ENCODE results near the gene SDCBP2. TPM values are rescaled to one million over a fixed set of nuclear protein-coding genes. Genes with fewer than 3 reads are reported as not detected.

Gene SDCBP2
- 1 to 10 TPM in 3 of 4 donors, under 1 TPM in 1; 0.26 to 9.1 (median 5.5) TPM for total RNA-seq

DNA sequence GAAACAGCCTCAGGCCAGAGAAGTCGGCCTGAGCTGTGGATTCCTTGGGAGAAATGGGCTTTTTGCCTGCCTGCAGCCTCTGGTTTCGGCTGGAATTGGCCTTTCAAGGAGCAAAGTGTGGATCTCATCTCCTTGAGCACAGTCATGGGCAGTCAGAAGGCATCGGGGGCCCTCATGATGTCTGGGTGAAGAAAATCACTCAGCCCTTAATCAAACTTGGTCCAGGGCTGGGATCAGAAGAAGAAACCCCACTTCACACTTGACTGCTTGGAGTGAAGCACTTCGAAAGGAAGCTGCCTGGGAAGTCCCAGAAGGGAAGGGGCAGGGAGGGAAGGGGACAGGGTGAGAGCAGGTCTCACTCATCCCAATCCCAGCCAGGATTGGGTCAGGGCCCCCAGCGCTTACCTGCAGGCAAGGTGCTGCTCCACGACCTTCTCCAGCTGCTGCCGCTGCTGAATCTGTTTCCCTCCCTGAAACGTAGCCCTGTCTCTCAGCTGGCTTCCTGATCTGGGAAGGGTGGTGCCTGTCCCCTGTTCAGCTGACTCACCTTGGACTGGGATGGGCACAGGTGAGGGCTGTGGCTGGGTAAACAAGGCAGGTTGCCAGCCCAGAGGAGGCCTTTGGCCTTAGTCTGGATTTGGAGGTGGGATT, at the start of gene SDCBP2:
SDCBP2 (minus strand) TSS at position 460 of the 651 bp plus-strand sequence. CDS start 8,723 bp downstream, outside the sequence.
- no peak for TF ChIP-seq POLR2A (IDR thresholded peaks at IDR 0.05)
- TF ChIP-seq, protein P1, sequence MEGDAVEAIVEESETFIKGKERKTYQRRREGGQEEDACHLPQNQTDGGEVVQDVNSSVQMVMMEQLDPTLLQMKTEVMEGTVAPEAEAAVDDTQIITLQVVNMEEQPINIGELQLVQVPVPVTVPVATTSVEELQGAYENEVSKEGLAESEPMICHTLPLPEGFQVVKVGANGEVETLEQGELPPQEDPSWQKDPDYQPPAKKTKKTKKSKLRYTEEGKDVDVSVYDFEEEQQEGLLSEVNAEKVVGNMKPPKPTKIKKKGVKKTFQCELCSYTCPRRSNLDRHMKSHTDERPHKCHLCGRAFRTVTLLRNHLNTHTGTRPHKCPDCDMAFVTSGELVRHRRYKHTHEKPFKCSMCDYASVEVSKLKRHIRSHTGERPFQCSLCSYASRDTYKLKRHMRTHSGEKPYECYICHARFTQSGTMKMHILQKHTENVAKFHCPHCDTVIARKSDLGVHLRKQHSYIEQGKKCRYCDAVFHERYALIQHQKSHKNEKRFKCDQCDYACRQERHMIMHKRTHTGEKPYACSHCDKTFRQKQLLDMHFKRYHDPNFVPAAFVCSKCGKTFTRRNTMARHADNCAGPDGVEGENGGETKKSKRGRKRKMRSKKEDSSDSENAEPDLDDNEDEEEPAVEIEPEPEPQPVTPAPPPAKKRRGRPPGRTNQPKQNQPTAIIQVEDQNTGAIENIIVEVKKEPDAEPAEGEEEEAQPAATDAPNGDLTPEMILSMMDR (IDR thresholded peaks at IDR 0.05): no peak
- H3K4me3 ChIP-seq: no peak within 1 kb of the TSS
- H3K4me1 ChIP-seq: peaks cover 21 to 22% of the 10 kb centered on the region in 2 donors
- no peaks in the 10 kb centered on the region for H3K27me3 ChIP-seq
- DNase-seq: no peak
- H3K36me3 ChIP-seq: no peaks in the 10 kb centered on the region
- intact Hi-C loops (cut with DNase I; ENCODE audit: low total_unique reads): no loop called here
- no peaks in the 10 kb centered on the region for H3K9me3 ChIP-seq
- peak within 1 kb of the TSS; percentile 98 to 100 for H3K27ac ChIP-seq

DNA sequence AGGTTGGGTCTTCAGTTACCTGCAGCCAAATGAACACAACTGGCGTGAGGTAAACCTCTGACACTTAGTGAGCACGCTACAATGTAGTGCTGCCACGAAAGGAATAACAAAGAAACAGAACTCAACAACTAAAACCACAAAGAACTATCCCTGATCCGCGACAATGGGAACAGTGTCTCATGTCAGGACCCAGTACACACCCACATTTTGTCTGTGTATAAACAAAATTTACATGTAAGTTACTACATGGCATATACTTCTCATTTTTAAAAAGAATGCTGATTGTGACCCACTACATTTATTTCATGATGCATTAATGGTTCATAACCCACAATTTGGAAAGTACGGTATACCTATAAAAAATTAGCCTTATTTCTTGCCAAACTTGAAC, 49.8 kb upstream of the SDCBP2 start:
- H3K27ac ChIP-seq: no peak overlapping the region
- intact Hi-C loops (cut with DNase I; ENCODE audit: low total_unique reads): no loop called here
- no peak overlapping the region for H3K4me3 ChIP-seq
- H3K27me3 ChIP-seq: no peaks in the 10 kb centered on the region
- H3K9me3 ChIP-seq: no peaks in the 10 kb centered on the region
- DNase-seq: no peak
- TF ChIP-seq, protein P1 (IDR thresholded peaks at IDR 0.05): no peak
- TF ChIP-seq POLR2A (IDR thresholded peaks at IDR 0.05): no peak
- peaks cover 8 to 22% of the 10 kb centered on the region in 2 donors for H3K4me1 ChIP-seq
- H3K36me3 ChIP-seq: no peaks in the 10 kb centered on the region

DNA sequence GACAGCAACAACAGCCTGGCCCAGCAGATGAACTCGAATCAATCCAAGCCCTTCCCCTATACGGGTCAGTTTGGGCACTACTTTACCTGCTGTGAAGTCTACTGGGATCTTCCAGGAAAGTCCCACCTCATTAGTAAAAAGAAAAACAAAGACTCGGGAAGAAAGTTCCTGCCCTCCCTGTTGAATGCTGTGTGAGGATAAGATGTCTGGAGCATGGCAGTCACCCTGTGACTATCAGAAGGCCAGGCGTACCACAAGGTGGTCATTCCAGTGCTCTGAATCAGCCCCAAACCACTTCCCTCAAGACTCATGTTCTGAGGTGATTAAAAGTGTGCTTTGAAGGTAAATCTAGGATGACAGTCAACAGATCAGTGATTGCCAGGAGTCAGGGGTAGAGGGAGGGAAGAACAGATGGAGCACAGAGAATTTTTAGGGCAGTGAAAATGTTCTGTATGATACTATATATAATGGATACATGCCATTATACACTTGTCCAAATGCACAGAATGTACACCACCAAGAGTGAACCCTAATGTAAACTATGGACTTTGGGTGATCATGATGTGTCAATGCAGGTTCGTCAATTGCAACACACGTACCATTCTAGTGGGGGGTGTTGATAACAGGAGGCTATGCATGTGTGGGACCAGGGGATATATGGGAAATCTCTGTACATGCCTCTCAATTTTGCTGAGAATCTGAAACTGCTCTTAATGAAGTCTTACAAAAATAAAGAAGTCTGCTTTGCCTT, 49.2 kb upstream of the SDCBP2 start:
- Histone ChIP-seq H3K27me3 (no peaks in the 10 kb centered on the region), H3K9me3 (no peaks in the 10 kb centered on the region), H3K4me3 (no peak overlapping the region), H3K4me1 (peaks cover 8 to 16% of the 10 kb centered on the region in 2 donors), H3K27ac (peak overlapping the region in 1 of 2 donors; percentile 18), H3K36me3 (no peaks in the 10 kb centered on the region)
- no peak for DNase-seq
- TF ChIP-seq, protein P1 (IDR thresholded peaks at IDR 0.05): no peak
- TF ChIP-seq POLR2A (IDR thresholded peaks at IDR 0.05): no peak
- intact Hi-C loops (cut with DNase I; ENCODE audit: low total_unique reads): no loop called here

DNA sequence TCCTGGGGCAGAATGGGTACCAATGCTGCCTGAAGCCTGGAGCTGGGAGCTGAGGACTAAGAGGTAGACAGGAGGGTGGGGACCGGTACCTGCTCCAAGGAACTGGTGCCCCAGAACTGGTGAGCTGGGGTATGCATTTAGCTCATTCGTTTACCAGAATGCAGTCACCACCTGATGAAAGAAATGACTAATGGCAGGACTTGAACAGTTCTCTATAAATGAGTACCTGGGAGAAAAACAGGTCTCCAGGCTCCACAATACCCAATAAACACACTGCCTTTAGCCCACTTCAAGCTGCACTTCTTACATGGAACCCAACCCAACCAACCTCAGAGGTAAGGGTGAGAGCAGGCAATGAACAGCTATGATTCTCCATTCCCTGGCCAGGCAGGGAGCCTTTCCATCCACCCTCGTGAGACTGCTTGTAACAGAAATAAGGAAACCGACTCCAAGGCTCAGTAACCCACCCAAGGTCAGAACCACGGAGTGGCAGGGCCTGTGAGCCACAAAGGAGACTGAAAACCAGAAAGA, 48.5 kb upstream of the SDCBP2 start:
- H3K27me3 ChIP-seq: no peaks in the 10 kb centered on the region
- H3K27ac ChIP-seq: peak overlapping the region; percentile 2 to 18
- no peaks in the 10 kb centered on the region for H3K36me3 ChIP-seq
- no peak for DNase-seq
- H3K9me3 ChIP-seq: no peaks in the 10 kb centered on the region
- H3K4me1 ChIP-seq: peaks cover 4 to 12% of the 10 kb centered on the region in 2 donors
- no peak overlapping the region for H3K4me3 ChIP-seq
- intact Hi-C loops (cut with DNase I; ENCODE audit: low total_unique reads): no loop called here
- TF ChIP-seq POLR2A (IDR thresholded peaks at IDR 0.05): no peak
- TF ChIP-seq, protein P1 (IDR thresholded peaks at IDR 0.05): no peak

Data from uterus (tissue), 4 donors.